Measurements from ENCODE around the gene GRM7. TPM values are rescaled to one million over a fixed set of nuclear protein-coding genes. Genes with fewer than 3 reads are reported as not detected.

The GRM7 gene
- total RNA-seq, 1 donor from 2014 or later = not detected

GRCh38 chr3:7322957-7323669, 462.2 kb downstream of the GRM7 start:
- DNase-seq = no peak

- DNase-seq = no peak
Observed at GRCh38 chr3:7328339-7328738, 467.4 kb downstream of the GRM7 start.

- DNase-seq = no peak
Observed at GRCh38 chr3:7332696-7333095, 471.8 kb downstream of the GRM7 start.

- DNase-seq = no peak
Observed at GRCh38 chr3:7333125-7333524, 472.2 kb downstream of the GRM7 start.

- peak; percentile 74 for DNase-seq
Observed at GRCh38 chr3:7340795-7341194, 479.9 kb downstream of the GRM7 start.

- peak; percentile 96 for DNase-seq
Observed at GRCh38 chr3:7346364-7346763, 485.4 kb downstream of the GRM7 start.

GRCh38 chr3:7357101-7357500, 496.2 kb downstream of the GRM7 start:
- no peak for DNase-seq

GRCh38 chr3:7367968-7368367, 507.1 kb downstream of the GRM7 start:
- DNase-seq = no peak

- DNase-seq = no peak
Observed at GRCh38 chr3:7368597-7368996, 507.7 kb downstream of the GRM7 start.

GRCh38 chr3:7371693-7372572, 511.0 kb downstream of the GRM7 start:
- DNase-seq = no peak

- no peak for DNase-seq
Observed at GRCh38 chr3:7377103-7377502, 516.2 kb downstream of the GRM7 start.

- DNase-seq = no peak
Observed at GRCh38 chr3:7381741-7382140, 520.8 kb downstream of the GRM7 start.

GRCh38 chr3:7382293-7383010, 521.5 kb downstream of the GRM7 start:
- peak; percentile 82 for DNase-seq

- no peak for DNase-seq
Observed at GRCh38 chr3:7385635-7386034, 524.7 kb downstream of the GRM7 start.

- peak; percentile 19 for DNase-seq
Observed at GRCh38 chr3:7388026-7388425, 527.1 kb downstream of the GRM7 start.

GRCh38 chr3:7392206-7392605, 531.3 kb downstream of the GRM7 start:
- DNase-seq = no peak

GRCh38 chr3:7393944-7394605, 533.2 kb downstream of the GRM7 start:
- DNase-seq = no peak

- no peak for DNase-seq
Observed at GRCh38 chr3:7396534-7396933, 535.6 kb downstream of the GRM7 start.

- no peak for DNase-seq
Observed at GRCh38 chr3:7397097-7397496, 536.2 kb downstream of the GRM7 start.

- DNase-seq = no peak
Observed at GRCh38 chr3:7400360-7400759, 539.4 kb downstream of the GRM7 start.

- DNase-seq = no peak
Observed at GRCh38 chr3:7401418-7401817, 540.5 kb downstream of the GRM7 start.

GRCh38 chr3:7407107-7407506, 546.2 kb downstream of the GRM7 start:
- DNase-seq = no peak

GRCh38 chr3:7410782-7411181, 549.9 kb downstream of the GRM7 start:
- peak; percentile 3 for DNase-seq

Measured in dermis blood vessel endothelial cell (primary cell).